HepG2 (cell line): ENCODE results near the gene ASXL1. TPM values are rescaled to one million over a fixed set of nuclear protein-coding genes. Genes with fewer than 3 reads are reported as not detected.

Experiments
- ARNT ChIP-seq: fragments of 450-650 bp; IDR thresholded peaks from 2 replicates; pipeline ENCODE4 v1.6.1; 2017
- BATF2 ChIP-seq: sonication (generic); formaldehyde crosslinking; IDR thresholded peaks from 2 replicates; pipeline ENCODE4 v1.8.0; 2022; ENCODE audit warnings: mild to moderate bottlenecking, missing genetic modification reagents, moderate library complexity
- BCLAF1 ChIP-seq: fragments of 450-650 bp; IDR thresholded peaks from 2 replicates; pipeline ENCODE4 v1.6.1; 2017; ENCODE audit warnings: mild to moderate bottlenecking
- EZH2 ChIP-seq: conservative IDR thresholded peaks from 2 replicates; pipeline ENCODE4 v1.6.1; 2012; ENCODE audit warnings: mild to moderate bottlenecking, low read depth, low read length, moderate library complexity
- FOXO4 ChIP-seq: sonication (generic); formaldehyde crosslinking; conservative IDR thresholded peaks from 2 replicates; pipeline ENCODE4 v1.8.1; 2023; ENCODE audit warnings: missing genetic modification reagents
- GLI4 ChIP-seq: sonication (generic); formaldehyde crosslinking; IDR thresholded peaks from 2 replicates; pipeline ENCODE4 v1.5.1; 2020; ENCODE audit warnings: missing genetic modification reagents, mild to moderate bottlenecking, moderate library complexity, borderline replicate concordance
- HBP1 ChIP-seq: IDR thresholded peaks from 2 replicates; pipeline ENCODE4 v1.6.1; 2016; ENCODE audit warnings: low read depth, control low read depth
- KAT2B ChIP-seq: fragments of 150-350 bp; IDR thresholded peaks from 2 replicates; pipeline ENCODE4 v1.6.1; 2014; ENCODE audit warnings: low read depth, low read length, borderline replicate concordance
- LCORL ChIP-seq, 2 experiments: fragments of 450-650 bp in 1 of 2; sonication (generic) in 1 of 2; formaldehyde crosslinking in 1 of 2; IDR thresholded peaks; 2 replicates each; pipeline versions ENCODE4 v1.5.0 to v1.6.1; 2017 to 2020; ENCODE audit warnings: antibody characterized with exemption in 1 of 2, missing genetic modification reagents in 1 of 2
- PTBP1 ChIP-seq: fragments of 200-400 bp; formaldehyde crosslinking; IDR thresholded peaks from 2 replicates; pipeline ENCODE4 v1.6.1; 2018; ENCODE audit warnings: low read length, low read depth; ENCODE audit not compliant: poor library complexity, severe bottlenecking
- RCOR2 ChIP-seq: IDR thresholded peaks from 2 replicates; pipeline ENCODE4 v1.6.1; 2016; ENCODE audit warnings: missing biosample characterization, missing genetic modification reagents
- SRF ChIP-seq: IDR thresholded peaks from 2 replicates; pipeline ENCODE4 v1.6.1; 2011; ENCODE audit warnings: mild to moderate bottlenecking, low read depth, low read length, moderate library complexity
- TBX2 ChIP-seq: sonication (generic); formaldehyde crosslinking; IDR thresholded peaks from 2 replicates; pipeline ENCODE4 v1.5.0; 2020; ENCODE audit warnings: missing genetic modification reagents, mild to moderate bottlenecking, borderline replicate concordance
- TCF7L2 ChIP-seq: IDR thresholded peaks from 2 replicates; pipeline ENCODE4 v1.6.1; 2011; ENCODE audit warnings: mild to moderate bottlenecking, low read depth, low read length, moderate library complexity
- ZBTB37 ChIP-seq: sonication (generic); formaldehyde crosslinking; IDR thresholded peaks from 2 replicates; pipeline ENCODE4 v1.4.0; 2020; ENCODE audit warnings: mild to moderate bottlenecking, missing genetic modification reagents
- ZNF44 ChIP-seq: sonication (generic); formaldehyde crosslinking; IDR thresholded peaks from 2 replicates; pipeline ENCODE4 v1.5.1; 2020; ENCODE audit warnings: mild to moderate bottlenecking, missing genetic modification reagents
- ZNF510 ChIP-seq: sonication (generic); formaldehyde crosslinking; IDR thresholded peaks from 2 replicates; pipeline ENCODE4 v1.4.0; 2020; ENCODE audit warnings: low read depth, mild to moderate bottlenecking, missing genetic modification reagents
- ZNF567 ChIP-seq: sonication (generic); formaldehyde crosslinking; IDR thresholded peaks from 2 replicates; pipeline ENCODE4 v1.8.1; 2023; ENCODE audit warnings: mild to moderate bottlenecking, missing genetic modification reagents, borderline replicate concordance
- ZNF569 ChIP-seq: sonication (generic); formaldehyde crosslinking; IDR thresholded peaks from 2 replicates; pipeline ENCODE4 v1.5.0; 2020; ENCODE audit warnings: mild to moderate bottlenecking, missing genetic modification reagents, moderate library complexity, borderline replicate concordance
- ZNF589 ChIP-seq: sonication (generic); formaldehyde crosslinking; conservative IDR thresholded peaks from 2 replicates; pipeline ENCODE4 v1.8.0; 2022; ENCODE audit warnings: mild to moderate bottlenecking, moderate library complexity, missing genetic modification reagents
- ZNF790 ChIP-seq: sonication (generic); formaldehyde crosslinking; IDR thresholded peaks from 2 replicates; pipeline ENCODE4 v1.8.0; 2022; ENCODE audit warnings: missing genetic modification reagents, mild to moderate bottlenecking, borderline replicate concordance
- ZNF879 ChIP-seq: sonication (generic); formaldehyde crosslinking; IDR thresholded peaks from 2 replicates; pipeline ENCODE4 v1.8.1; 2023; ENCODE audit warnings: missing genetic modification reagents
- polyA plus RNA-seq, 8 experiments: library from polyadenylated mRNA; depleted of rRNA in 3 of 8; stranded (reverse) in 7 of 8; unstranded in 1 of 8; fragments of >200 nt; fragmentation: Illumina TruSeq in 4 of 8; extraction: Trizol in 4 of 8; gene quantifications; 2 replicates each; pipeline versions ENCODE4 v1.2.1 to v1.2.3, GENCODE V29; 2011 to 2016; ENCODE audit warnings: low read depth in 4 of 8, missing spikeins in 1 of 8, mixed read lengths in 1 of 8; ENCODE audit not compliant: insufficient read depth in 1 of 8
- total RNA-seq, 5 experiments: library from RNA; depleted of rRNA; stranded (reverse); fragments of >200 nt; fragmentation: Illumina TruSeq; extraction: Trizol; gene quantifications; 2 replicates each; pipeline ENCODE4 v1.2.3, GENCODE V29; 2016; ENCODE audit warnings: low read depth in 1 of 5

The ASXL1 gene
- total and polyA plus RNA-seq, 2 of the 13 experiments (the other 11 are each of a cell fraction or from before 2014, with no cell fraction given): 62.1 to 74.8 TPM

- TF ChIP-seq SRF: no peak
- TF ChIP-seq ZNF589 (CRISPR knock-in tag): no peak
- TF ChIP-seq TBX2: 0 out of 2 replicates have a peak, but pooled peaks have one; percentile 26
- TF ChIP-seq LCORL (IDR thresholded peaks at IDR 0.05): no peak
- TF ChIP-seq LCORL (CRISPR knock-in tag; IDR thresholded peaks at IDR 0.05): no peak
- no peak for TF ChIP-seq RCOR2 (CRISPR knock-in tag)
- TF ChIP-seq FOXO4 (CRISPR knock-in tag): no peak
- no peak for TF ChIP-seq ARNT
- peak; percentile 53; the same call in 1 of the 2 replicates for TF ChIP-seq KAT2B
- TF ChIP-seq EZH2: no peak
- TF ChIP-seq BCLAF1: no peak
- no peak for TF ChIP-seq ZNF44 (CRISPR knock-in tag)
- no peak for TF ChIP-seq ZNF510 (CRISPR knock-in tag)
- peak; percentile 91 for TF ChIP-seq ZBTB37 (CRISPR knock-in tag)
- TF ChIP-seq TCF7L2: no peak
- no peak for TF ChIP-seq ZNF569 (CRISPR knock-in tag)
- no peak for TF ChIP-seq ZNF879
- TF ChIP-seq ZNF567: no peak
- no peak for TF ChIP-seq PTBP1
- TF ChIP-seq BATF2 (CRISPR knock-in tag): 0 out of 2 replicates have a peak, but pooled peaks have one; percentile 50
- no peak for TF ChIP-seq HBP1 (CRISPR knock-in tag)
- no peak; the same call in 1 of the 2 replicates for TF ChIP-seq GLI4 (CRISPR knock-in tag)
- 0 out of 2 replicates have a peak, but pooled peaks have one; percentile 33 for TF ChIP-seq ZNF790 (CRISPR knock-in tag)
These were observed 13.2 kb upstream of the ASXL1 start (continued) for GRCh38 chr20:32344835-32345506.
